GM23338 (cell line): Measurements from ENCODE around the gene KRT79. TPM values are rescaled to one million over a fixed set of nuclear protein-coding genes. Genes with fewer than 3 reads are reported as not detected.

Experiments used
- ATAC-seq: fragments of 200-7000 bp; cut with Tn5 transposase; 3 replicates; pipeline ENCODE4 v1.9.1; 2020
- DNase-seq: peaks from one replicate; pipeline ENCODE4 v3.0.0-alpha.2; 2015; ENCODE audit warnings: low spot score
- H2AFZ ChIP-seq: fragments of 200-600 bp; sonication (generic); 2 replicates; pipeline ENCODE4 v1.8.0; 2016; ENCODE audit warnings: antibody characterized with exemption, mild to moderate bottlenecking, moderate library complexity
- H3F3A ChIP-seq: fragments of 200-600 bp; sonication (generic); replicated peaks from 2 replicates; pipeline ENCODE4 v1.8.0; 2017; ENCODE audit warnings: antibody characterized with exemption, mixed run types, low read depth
- H3K27ac ChIP-seq: fragments of 200-600 bp; sonication (generic); 2 replicates; pipeline ENCODE4 v1.6.1; 2016; ENCODE audit warnings: low read depth
- H3K27me3 ChIP-seq: fragments of 200-600 bp; sonication (generic); 2 replicates; pipeline ENCODE4 v1.8.0; 2016; ENCODE audit warnings: mild to moderate bottlenecking, mixed run types, moderate library complexity; ENCODE audit not compliant: insufficient read depth
- H3K36me3 ChIP-seq: fragments of 200-600 bp; sonication (generic); 2 replicates; pipeline ENCODE4 v1.8.0; 2016; ENCODE audit warnings: mild to moderate bottlenecking; ENCODE audit not compliant: insufficient read depth
- H3K4me1 ChIP-seq: fragments of 200-600 bp; sonication (generic); 2 replicates; pipeline ENCODE4 v1.8.0; 2016; ENCODE audit warnings: mild to moderate bottlenecking, moderate library complexity; ENCODE audit not compliant: insufficient read depth
- H3K4me2 ChIP-seq: fragments of 200-600 bp; sonication (generic); 2 replicates; pipeline ENCODE4 v1.7.1; 2017; ENCODE audit warnings: mixed run types
- H3K4me3 ChIP-seq: fragments of 200-600 bp; sonication (generic); 2 replicates; pipeline ENCODE4 v1.6.1; 2016; ENCODE audit warnings: mixed run types
- H3K79me2 ChIP-seq: fragments of 200-600 bp; sonication (generic); replicated peaks from 2 replicates; pipeline ENCODE4 v1.8.0; 2017; ENCODE audit warnings: mild to moderate bottlenecking; ENCODE audit not compliant: insufficient read depth
- H3K9me2 ChIP-seq: fragments of 200-600 bp; sonication (generic); 2 replicates; pipeline ENCODE4 v1.8.0; 2017; ENCODE audit not compliant: insufficient read depth
- H4K20me1 ChIP-seq: fragments of 200-600 bp; sonication (generic); replicated peaks from 2 replicates; pipeline ENCODE4 v1.8.0; 2017; ENCODE audit warnings: mild to moderate bottlenecking; ENCODE audit not compliant: insufficient read depth
- H3K27ac Mint-ChIP-seq: 2 replicates; pipeline ENCODE4 v1.8.0; 2020; ENCODE audit warnings: inconsistent platforms, mild to moderate bottlenecking, moderate library complexity, mixed read lengths
- H3K27me3 Mint-ChIP-seq: 3 replicates; pipeline ENCODE4 v1.8.0; 2022; ENCODE audit warnings: low read depth, mild to moderate bottlenecking, moderate library complexity, mixed read lengths, inconsistent platforms; ENCODE audit not compliant: insufficient read depth, poor library complexity
- H3K36me3 Mint-ChIP-seq: 3 replicates; pipeline ENCODE4 v1.8.0; 2021; ENCODE audit warnings: low read depth, mild to moderate bottlenecking, inconsistent platforms, moderate library complexity, mixed read lengths
- H3K4me1 Mint-ChIP-seq: 3 replicates; pipeline ENCODE4 v1.8.0; 2020; ENCODE audit warnings: mild to moderate bottlenecking, inconsistent platforms, mixed read lengths
- H3K4me3 Mint-ChIP-seq: 3 replicates; pipeline ENCODE4 v1.8.0; 2021; ENCODE audit warnings: moderate library complexity, mild to moderate bottlenecking, inconsistent platforms, mixed read lengths
- H3K9me3 Mint-ChIP-seq: 3 replicates; pipeline ENCODE4 v1.8.0; 2020; ENCODE audit warnings: moderate library complexity, mild to moderate bottlenecking, inconsistent platforms, mixed read lengths
- CREB1 ChIP-seq: fragments of 250-450 bp; sonication (Bioruptor Pico); IDR thresholded peaks from 2 replicates; pipeline ENCODE4 v1.5.0; 2020; ENCODE audit warnings: low read depth, mild to moderate bottlenecking, moderate library complexity
- EZH2 ChIP-seq: fragments of 200-600 bp; sonication (generic); IDR thresholded peaks from one replicate; pipeline ENCODE4 v1.8.0; 2017; ENCODE audit warnings: antibody characterized with exemption, mild to moderate bottlenecking, low read depth; ENCODE audit not compliant: unreplicated experiment
- EZH2phosphoT487 ChIP-seq: fragments of 200-600 bp; sonication (generic); IDR thresholded peaks from one replicate; pipeline ENCODE4 v1.8.1; 2018; ENCODE audit warnings: antibody characterized with exemption; ENCODE audit not compliant: unreplicated experiment
- JUNB ChIP-seq: IDR thresholded peaks from one replicate; pipeline ENCODE4 v1.6.1; 2016; ENCODE audit warnings: antibody characterized with exemption; ENCODE audit not compliant: unreplicated experiment
- NANOG ChIP-seq: IDR thresholded peaks from 2 replicates; pipeline ENCODE4 v1.6.1; 2016; ENCODE audit warnings: antibody characterized with exemption, borderline replicate concordance
- POLR2AphosphoS5 ChIP-seq: IDR thresholded peaks from 2 replicates; pipeline ENCODE4 v1.6.1; 2016; ENCODE audit warnings: antibody characterized with exemption, low read depth
- REST ChIP-seq: IDR thresholded peaks from one replicate; pipeline ENCODE4 v1.6.1; 2018; ENCODE audit warnings: antibody characterized with exemption; ENCODE audit not compliant: unreplicated experiment
- STAT1 ChIP-seq: IDR thresholded peaks from one replicate; pipeline ENCODE4 v1.6.1; 2016; ENCODE audit warnings: antibody characterized with exemption; ENCODE audit not compliant: unreplicated experiment
- ZNF114 ChIP-seq: fragments of 250-450 bp; sonication (Bioruptor Pico); IDR thresholded peaks from 2 replicates; pipeline ENCODE4 v1.5.0; 2020; ENCODE audit warnings: mild to moderate bottlenecking, moderate library complexity
- ZNF331 ChIP-seq: fragments of 250-450 bp; sonication (Bioruptor Pico); IDR thresholded peaks from 2 replicates; pipeline ENCODE4 v1.5.0; 2020; ENCODE audit warnings: low read depth, mild to moderate bottlenecking, moderate library complexity
- ZNF462 ChIP-seq: fragments of 250-450 bp; sonication (Bioruptor Pico); IDR thresholded peaks from 2 replicates; pipeline ENCODE4 v1.5.0; 2020; ENCODE audit warnings: mild to moderate bottlenecking, moderate library complexity
- polyA plus RNA-seq: library from polyadenylated mRNA; unstranded; fragments of >200 nt; fragmentation: Nextera tagmentation; extraction: Ambion mirVana; gene quantifications from 2 replicates; pipeline ENCODE4 v1.2.1, GENCODE V29; 2016
- total RNA-seq: library from RNA; depleted of rRNA; stranded (reverse); fragments of >200 nt; shearing (Covaris generic); gene quantifications from 2 replicates; pipeline ENCODE4 v1.2.3, GENCODE V29; 2014
- TF ChIP-seq, protein P1 (sequence below), 2 experiments: fragments of 200-600 bp in 1 of 2; sonication (generic) in 1 of 2; conservative IDR thresholded peaks; 2 replicates each; pipeline versions ENCODE4 v1.5.1 to v1.6.1; 2016 to 2017; ENCODE audit warnings: antibody characterized with exemption in 2 of 2, low read depth in 2 of 2, mild to moderate bottlenecking in 2 of 2, moderate library complexity in 1 of 2
- TF ChIP-seq, protein P2 (sequence below): IDR thresholded peaks from 2 replicates; pipeline ENCODE4 v1.6.1; 2016; ENCODE audit warnings: antibody characterized with exemption

Gene KRT79
- total and polyA plus RNA-seq, 2 experiments from 2014 or later, result 0.21 TPM; not detected in 1

- no peaks in the 10 kb centered on the region for H3K79me2 ChIP-seq
- no peaks in the 10 kb centered on the region for H3K27me3 ChIP-seq
- H3K27ac ChIP-seq, result no peak overlapping the region
- H4K20me1 ChIP-seq, result no peaks in the 10 kb centered on the region
- no peaks in the 10 kb centered on the region for H3F3A ChIP-seq
- Mint-ChIP-seq H3K9me3 (no peaks in the 10 kb centered on the region), H3K4me3 (no peak overlapping the region), H3K4me1 (peaks cover 2% of the 10 kb centered on the region; the same call in 2 of the 3 replicates), H3K36me3 (no peaks in the 10 kb centered on the region), H3K27me3 (peaks cover 2% of the 10 kb centered on the region), H3K27ac (no peak overlapping the region)
- H3K4me3 ChIP-seq, result no peak overlapping the region
- H3K36me3 ChIP-seq, result no peaks in the 10 kb centered on the region
- H2AFZ ChIP-seq, result no peak overlapping the region
- ATAC-seq, result no peak
- DNase-seq, result no peak
- H3K9me2 ChIP-seq, result no peaks in the 10 kb centered on the region
- no peaks in the 10 kb centered on the region for H3K4me1 ChIP-seq
- no peak overlapping the region for H3K4me2 ChIP-seq
- no peak for TF ChIP-seq ZNF331 (CRISPR knock-in tag)
- TF ChIP-seq REST, result no peak
- TF ChIP-seq EZH2, result no peak
- TF ChIP-seq ZNF462, result no peak
- TF ChIP-seq CREB1 (CRISPR knock-in tag), result no peak
- TF ChIP-seq, protein P1, sequence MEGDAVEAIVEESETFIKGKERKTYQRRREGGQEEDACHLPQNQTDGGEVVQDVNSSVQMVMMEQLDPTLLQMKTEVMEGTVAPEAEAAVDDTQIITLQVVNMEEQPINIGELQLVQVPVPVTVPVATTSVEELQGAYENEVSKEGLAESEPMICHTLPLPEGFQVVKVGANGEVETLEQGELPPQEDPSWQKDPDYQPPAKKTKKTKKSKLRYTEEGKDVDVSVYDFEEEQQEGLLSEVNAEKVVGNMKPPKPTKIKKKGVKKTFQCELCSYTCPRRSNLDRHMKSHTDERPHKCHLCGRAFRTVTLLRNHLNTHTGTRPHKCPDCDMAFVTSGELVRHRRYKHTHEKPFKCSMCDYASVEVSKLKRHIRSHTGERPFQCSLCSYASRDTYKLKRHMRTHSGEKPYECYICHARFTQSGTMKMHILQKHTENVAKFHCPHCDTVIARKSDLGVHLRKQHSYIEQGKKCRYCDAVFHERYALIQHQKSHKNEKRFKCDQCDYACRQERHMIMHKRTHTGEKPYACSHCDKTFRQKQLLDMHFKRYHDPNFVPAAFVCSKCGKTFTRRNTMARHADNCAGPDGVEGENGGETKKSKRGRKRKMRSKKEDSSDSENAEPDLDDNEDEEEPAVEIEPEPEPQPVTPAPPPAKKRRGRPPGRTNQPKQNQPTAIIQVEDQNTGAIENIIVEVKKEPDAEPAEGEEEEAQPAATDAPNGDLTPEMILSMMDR (conservative IDR thresholded peaks at IDR 0.05; ENCODE audit: low read depth in 2 of 2), result no peak
- TF ChIP-seq JUNB, result no peak
- TF ChIP-seq STAT1, result no peak
- TF ChIP-seq, protein P2, sequence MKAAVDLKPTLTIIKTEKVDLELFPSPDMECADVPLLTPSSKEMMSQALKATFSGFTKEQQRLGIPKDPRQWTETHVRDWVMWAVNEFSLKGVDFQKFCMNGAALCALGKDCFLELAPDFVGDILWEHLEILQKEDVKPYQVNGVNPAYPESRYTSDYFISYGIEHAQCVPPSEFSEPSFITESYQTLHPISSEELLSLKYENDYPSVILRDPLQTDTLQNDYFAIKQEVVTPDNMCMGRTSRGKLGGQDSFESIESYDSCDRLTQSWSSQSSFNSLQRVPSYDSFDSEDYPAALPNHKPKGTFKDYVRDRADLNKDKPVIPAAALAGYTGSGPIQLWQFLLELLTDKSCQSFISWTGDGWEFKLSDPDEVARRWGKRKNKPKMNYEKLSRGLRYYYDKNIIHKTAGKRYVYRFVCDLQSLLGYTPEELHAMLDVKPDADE, result no peak
- TF ChIP-seq EZH2phosphoT487, result no peak
- no peak for TF ChIP-seq POLR2AphosphoS5
- TF ChIP-seq ZNF114 (CRISPR knock-in tag), result no peak
- TF ChIP-seq NANOG, result no peak
These were observed 27.9 kb upstream of the KRT79 start for GRCh38 chr12:52862023-52862422.
